GM12872 (cell line): ENCODE data around the gene ATAD5.

Experiments used
- TF ChIP-seq, protein P1 (sequence below): IDR thresholded peaks from 3 replicates; pipeline ENCODE4 v1.5.1; 2011; ENCODE audit warnings: low read depth, mild to moderate bottlenecking, low read length, moderate library complexity; ENCODE audit not compliant: insufficient read depth

ATAD5 gene

GRCh38 chr17:30819971-30820705 is 11.6 kb upstream of the ATAD5 start:
- TF ChIP-seq, protein P1, sequence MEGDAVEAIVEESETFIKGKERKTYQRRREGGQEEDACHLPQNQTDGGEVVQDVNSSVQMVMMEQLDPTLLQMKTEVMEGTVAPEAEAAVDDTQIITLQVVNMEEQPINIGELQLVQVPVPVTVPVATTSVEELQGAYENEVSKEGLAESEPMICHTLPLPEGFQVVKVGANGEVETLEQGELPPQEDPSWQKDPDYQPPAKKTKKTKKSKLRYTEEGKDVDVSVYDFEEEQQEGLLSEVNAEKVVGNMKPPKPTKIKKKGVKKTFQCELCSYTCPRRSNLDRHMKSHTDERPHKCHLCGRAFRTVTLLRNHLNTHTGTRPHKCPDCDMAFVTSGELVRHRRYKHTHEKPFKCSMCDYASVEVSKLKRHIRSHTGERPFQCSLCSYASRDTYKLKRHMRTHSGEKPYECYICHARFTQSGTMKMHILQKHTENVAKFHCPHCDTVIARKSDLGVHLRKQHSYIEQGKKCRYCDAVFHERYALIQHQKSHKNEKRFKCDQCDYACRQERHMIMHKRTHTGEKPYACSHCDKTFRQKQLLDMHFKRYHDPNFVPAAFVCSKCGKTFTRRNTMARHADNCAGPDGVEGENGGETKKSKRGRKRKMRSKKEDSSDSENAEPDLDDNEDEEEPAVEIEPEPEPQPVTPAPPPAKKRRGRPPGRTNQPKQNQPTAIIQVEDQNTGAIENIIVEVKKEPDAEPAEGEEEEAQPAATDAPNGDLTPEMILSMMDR: no peak

DNA sequence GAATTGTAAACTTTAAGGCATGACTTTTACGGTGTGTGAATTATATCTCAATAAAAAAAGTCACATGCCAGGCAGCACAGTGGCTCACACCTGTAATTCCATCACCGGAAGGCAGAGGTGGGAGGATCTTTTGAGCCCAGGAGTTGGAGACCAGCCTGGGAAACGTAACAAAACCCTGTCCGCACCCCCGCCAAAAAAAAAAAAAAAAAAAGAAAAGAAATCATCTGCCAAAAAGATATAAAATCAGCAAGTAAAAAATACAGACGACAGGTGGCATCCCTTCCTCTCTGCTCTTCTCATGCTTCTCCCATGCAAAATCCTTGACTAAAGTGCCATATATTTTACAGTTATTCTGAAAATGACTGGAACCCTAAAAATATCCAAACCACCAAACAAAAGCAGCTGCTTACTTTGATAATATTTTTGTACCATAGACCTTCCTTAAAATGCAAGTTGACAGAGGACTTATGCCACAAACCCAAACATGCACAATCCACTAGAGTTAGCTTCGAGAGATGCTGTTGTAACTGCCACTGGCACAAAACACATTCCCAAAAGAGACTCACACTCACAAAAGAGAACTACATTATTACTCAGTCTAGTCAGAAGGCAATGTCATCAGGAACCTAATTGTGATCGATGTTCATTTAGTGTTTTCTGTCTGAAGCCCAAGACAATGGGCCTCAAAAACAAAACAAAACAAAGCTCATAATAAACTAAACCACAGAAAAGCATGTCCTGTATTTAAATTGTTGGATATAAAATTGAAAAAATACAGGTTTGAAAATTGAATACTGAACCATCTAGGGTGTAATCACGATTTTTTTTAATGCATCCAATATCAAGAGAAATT is 9.7 kb upstream of the ATAD5 start:
- TF ChIP-seq, protein P1: no peak

DNA sequence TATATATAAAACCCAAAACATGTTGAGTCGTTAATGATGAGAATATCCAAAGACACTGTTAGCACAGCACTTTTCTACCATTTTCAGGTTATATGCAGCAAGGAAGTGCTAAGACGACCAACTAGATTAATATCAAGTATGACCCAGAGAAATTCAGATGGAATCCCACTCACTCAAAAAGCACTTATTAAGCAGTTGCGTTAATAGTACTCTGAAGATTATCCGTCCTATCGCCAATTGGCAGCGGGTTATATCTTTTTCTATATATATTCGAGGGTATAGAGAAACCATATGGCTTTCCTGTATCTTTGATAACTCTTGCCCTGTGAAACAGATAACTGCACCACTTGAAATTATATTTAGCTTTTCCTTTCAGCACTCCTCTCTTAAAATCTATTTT is 8.3 kb upstream of the ATAD5 start:
- TF ChIP-seq, protein P1: no peak

DNA sequence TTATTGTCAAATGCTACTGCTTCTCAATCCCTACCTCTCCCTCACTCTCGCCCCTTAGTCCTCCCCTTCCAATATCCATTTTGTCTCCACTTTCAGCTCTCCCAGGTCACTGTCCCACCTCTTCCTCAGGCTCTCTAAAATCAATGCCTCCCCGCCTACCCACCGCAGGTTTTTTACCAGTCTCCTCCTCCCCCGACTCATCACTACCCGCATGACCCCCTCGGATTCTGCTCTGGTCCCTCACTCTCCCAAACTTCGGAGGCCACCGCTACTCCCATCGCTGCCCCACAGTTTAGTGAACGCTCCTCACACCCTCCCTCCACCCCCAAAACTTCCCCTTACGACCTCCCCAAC is 7.8 kb upstream of the ATAD5 start:
- TF ChIP-seq, protein P1: no peak

DNA sequence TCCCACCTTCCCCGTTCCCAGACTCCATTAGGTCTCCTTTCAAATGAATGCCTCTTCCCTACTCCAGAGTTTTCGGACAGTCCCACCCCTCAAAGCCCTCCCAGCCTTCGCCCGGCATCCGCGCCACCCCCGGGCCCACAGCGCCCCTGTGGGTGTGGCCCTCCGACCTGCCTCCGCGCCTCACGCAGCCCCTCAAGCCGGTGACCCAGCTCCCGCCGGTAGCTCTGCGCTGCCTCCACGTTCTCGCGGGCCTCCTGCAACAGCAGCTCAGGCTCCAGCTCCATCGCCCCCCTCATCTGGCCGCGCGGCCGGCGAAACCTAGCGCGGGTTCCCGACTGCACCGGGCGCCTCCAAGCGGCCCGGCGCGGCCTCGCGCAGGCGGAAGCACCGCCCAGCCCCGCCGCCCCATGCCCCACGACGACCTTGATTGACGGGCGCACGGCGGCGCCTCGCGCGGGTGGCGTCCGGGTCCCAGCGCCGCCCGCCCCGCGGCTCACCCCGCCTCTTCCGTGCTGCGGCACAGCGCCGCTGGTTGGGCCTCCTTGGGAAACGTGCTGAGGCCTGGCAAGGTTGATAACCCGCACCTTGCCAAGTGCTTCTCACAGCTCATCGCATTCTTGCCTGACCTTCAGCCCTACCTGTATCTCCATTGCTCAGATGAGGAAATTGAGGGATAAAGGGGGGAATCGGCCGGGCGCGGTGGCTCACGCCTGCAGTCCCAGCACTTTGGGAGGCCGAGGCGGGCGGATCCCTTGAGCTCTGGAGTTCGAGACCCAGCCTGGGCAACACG is 7.2 kb upstream of the ATAD5 start, which contains the start of gene CRLF3:
CRLF3 (minus strand) TSS at position 337 of the 790 bp plus-strand sequence; CDS start at position 296, 41 bp downstream.
- TF ChIP-seq, protein P1: peak; percentile 54

DNA sequence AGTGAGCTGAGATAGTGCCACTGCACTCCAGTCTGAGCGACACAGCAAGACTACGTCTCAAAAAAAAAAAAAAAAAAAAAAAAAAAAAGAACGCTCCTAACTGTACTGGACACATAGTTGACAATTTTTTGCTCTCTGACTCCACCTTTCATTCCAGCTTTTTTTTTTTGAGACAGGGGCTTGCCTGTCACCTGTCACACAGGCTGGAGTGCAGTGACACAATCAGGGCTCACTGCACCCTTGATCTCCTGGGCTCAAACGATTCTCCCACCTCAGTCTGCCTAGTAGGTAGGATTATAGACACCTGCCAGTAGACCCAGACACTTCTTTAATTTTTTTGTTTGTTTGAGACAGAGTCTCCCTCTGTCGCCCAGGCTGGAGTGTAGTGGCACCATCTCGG is 4.7 kb upstream of the ATAD5 start:
- TF ChIP-seq, protein P1: no peak

GRCh38 chr17:30829022-30829421 is 2.7 kb upstream of the ATAD5 start:
- TF ChIP-seq, protein P1: no peak
